Cardiac muscle cell (in vitro differentiated cells and primary cell): ENCODE results near the gene MAP1B. TPM values are rescaled to one million over a fixed set of nuclear protein-coding genes. Genes with fewer than 3 reads are reported as not detected.

ENCODE experiments used
- DNase-seq, 2 donors: peaks; one replicate each; pipeline versions ENCODE4 v3.0.0 to v3.0.0-alpha.2; 2010 to 2017; ENCODE audit warnings: low read depth in 1 of 2, low spot score in 1 of 2
- H3K27ac ChIP-seq: fragments of 200-600 bp; sonication (generic); 2 replicates; pipeline ENCODE4 v1.5.1; 2016
- H3K27me3 ChIP-seq: fragments of 200-600 bp; sonication (generic); 2 replicates; pipeline ENCODE4 v1.6.0; 2016; ENCODE audit warnings: control low read depth
- H3K36me3 ChIP-seq: fragments of 200-600 bp; sonication (generic); 2 replicates; pipeline ENCODE4 v1.5.1; 2016; ENCODE audit warnings: control low read depth
- H3K4me1 ChIP-seq: fragments of 200-600 bp; sonication (generic); 2 replicates; pipeline ENCODE4 v1.8.1; 2017; ENCODE audit warnings: low read depth, mild to moderate bottlenecking, mixed run types
- H3K4me3 ChIP-seq: fragments of 200-600 bp; sonication (generic); 2 replicates; pipeline ENCODE4 v1.5.1; 2016; ENCODE audit warnings: mild to moderate bottlenecking
- H3K9me3 ChIP-seq: fragments of 200-600 bp; sonication (generic); 2 replicates; pipeline ENCODE4 v1.5.1; 2017; ENCODE audit warnings: low read depth, mild to moderate bottlenecking, control low read depth
- polyA plus RNA-seq: library from polyadenylated mRNA; unstranded; fragments of >200 nt; fragmentation: Nextera tagmentation; extraction: Ambion mirVana; gene quantifications from 2 replicates; pipeline ENCODE4 v1.2.1, GENCODE V29; 2016
- total RNA-seq: library from RNA; depleted of rRNA; stranded (reverse); fragments of >200 nt; gene quantifications from 2 replicates; pipeline ENCODE4 v1.2.3, GENCODE V29; 2016
- TF ChIP-seq, protein P1 (sequence below): IDR thresholded peaks from 2 replicates; pipeline ENCODE4 v1.5.1; 2012; ENCODE audit warnings: low read depth, mild to moderate bottlenecking, low read length

The MAP1B gene
- total and polyA plus RNA-seq, 2 experiments from 2014 or later = 119 to 142 TPM

DNA sequence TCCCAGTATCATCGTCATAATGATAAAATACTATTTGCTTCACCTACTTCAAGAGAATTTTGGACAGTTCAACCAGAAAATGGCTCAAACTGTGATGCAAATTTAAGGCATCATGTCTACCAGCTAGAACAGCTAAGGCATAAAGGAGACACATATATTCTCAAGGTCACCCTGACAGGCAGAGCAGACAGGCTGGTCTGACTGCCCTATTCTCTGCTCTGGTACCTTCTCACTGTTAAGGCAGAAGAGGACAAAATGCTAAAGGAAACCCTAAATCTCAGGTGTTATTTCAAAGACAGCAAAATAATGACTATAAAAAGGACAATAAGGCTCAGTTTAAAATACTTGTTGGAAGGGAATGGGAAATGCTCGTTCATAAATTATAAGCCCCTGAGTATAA lies 125.6 kb downstream of the MAP1B start:
- DNase-seq = no peak
- no peak overlapping the region for H3K4me3 ChIP-seq
- H3K4me1 ChIP-seq = peaks cover 20% of the 10 kb centered on the region
- peaks cover 4% of the 10 kb centered on the region for H3K36me3 ChIP-seq
- TF ChIP-seq, protein P1, sequence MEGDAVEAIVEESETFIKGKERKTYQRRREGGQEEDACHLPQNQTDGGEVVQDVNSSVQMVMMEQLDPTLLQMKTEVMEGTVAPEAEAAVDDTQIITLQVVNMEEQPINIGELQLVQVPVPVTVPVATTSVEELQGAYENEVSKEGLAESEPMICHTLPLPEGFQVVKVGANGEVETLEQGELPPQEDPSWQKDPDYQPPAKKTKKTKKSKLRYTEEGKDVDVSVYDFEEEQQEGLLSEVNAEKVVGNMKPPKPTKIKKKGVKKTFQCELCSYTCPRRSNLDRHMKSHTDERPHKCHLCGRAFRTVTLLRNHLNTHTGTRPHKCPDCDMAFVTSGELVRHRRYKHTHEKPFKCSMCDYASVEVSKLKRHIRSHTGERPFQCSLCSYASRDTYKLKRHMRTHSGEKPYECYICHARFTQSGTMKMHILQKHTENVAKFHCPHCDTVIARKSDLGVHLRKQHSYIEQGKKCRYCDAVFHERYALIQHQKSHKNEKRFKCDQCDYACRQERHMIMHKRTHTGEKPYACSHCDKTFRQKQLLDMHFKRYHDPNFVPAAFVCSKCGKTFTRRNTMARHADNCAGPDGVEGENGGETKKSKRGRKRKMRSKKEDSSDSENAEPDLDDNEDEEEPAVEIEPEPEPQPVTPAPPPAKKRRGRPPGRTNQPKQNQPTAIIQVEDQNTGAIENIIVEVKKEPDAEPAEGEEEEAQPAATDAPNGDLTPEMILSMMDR = no peak
- no peaks in the 10 kb centered on the region for H3K9me3 ChIP-seq
- H3K27ac ChIP-seq = no peak overlapping the region
- H3K27me3 ChIP-seq = no peaks in the 10 kb centered on the region

DNA sequence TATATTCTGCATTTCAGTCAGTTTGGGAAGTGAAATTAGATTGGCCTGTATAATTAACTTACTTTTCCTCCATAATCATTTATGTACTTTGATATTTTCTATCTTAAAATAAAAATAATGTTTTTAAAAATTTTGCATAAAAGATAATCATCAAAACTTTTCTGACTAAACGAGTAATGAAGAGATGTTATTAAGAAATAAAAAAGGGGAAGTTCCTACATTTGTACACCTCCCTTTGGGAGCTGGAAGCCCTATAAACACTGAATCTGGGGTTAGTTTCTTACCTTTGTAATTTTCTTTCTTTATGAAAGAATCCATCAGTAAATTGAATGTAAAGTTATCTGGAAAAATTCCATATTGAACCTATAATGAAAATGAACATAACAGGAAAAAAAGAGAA lies 126.6 kb downstream of the MAP1B start:
- Histone ChIP-seq H3K36me3 (peaks cover 4% of the 10 kb centered on the region), H3K4me1 (peaks cover 10% of the 10 kb centered on the region), H3K27me3 (no peaks in the 10 kb centered on the region), H3K27ac (no peak overlapping the region), H3K4me3 (no peak overlapping the region), H3K9me3 (no peaks in the 10 kb centered on the region)
- no peak for DNase-seq
- TF ChIP-seq, protein P1 = no peak

DNA sequence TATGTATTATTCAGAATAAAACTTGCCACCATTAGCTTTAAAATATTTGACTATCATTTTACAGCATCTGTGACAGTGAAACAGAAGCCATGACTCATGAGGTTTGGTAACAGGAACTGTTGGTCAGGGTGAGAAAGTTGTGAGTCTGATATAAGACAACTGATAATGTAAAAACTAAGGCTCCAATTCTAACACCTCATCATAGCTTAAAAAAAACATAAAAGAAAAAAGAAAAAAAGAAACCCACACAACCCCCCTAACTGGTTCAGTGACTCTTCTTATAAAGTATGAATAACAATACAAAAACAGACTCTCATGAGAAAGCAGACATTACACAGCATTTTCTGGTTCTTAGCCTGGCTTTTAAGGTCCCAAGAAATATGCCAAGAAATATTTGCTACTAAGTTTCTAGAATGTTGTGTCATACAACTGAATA lies 127.0 kb downstream of the MAP1B start:
- TF ChIP-seq, protein P1 = no peak
- peak in 1 of 2 donors; percentile 62 for DNase-seq
- no peak overlapping the region for H3K27ac ChIP-seq

DNA sequence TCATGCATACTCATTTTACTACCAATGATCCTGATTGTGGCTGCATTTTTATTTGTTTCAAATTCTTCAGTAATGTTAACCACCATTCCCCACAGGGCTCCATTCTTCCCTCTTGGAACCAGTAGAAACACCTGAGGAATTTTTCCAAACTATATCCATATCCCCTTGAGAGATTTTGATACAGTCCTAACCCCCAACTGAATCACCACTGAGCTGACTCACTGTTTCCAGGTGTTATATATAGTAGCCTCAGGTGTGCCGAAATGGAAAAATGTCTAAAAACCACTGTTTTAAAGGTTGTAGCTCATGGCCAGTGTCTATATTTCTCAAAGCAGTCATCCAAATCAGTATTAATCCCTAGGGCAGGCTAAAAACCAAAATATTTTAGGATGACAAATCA lies 127.6 kb downstream of the MAP1B start:
- no peak overlapping the region for H3K4me3 ChIP-seq
- TF ChIP-seq, protein P1 = no peak
- no peaks in the 10 kb centered on the region for H3K27me3 ChIP-seq
- H3K4me1 ChIP-seq = peaks cover 3% of the 10 kb centered on the region
- DNase-seq = no peak
- H3K36me3 ChIP-seq = peaks cover 4% of the 10 kb centered on the region
- no peaks in the 10 kb centered on the region for H3K9me3 ChIP-seq
- no peak overlapping the region for H3K27ac ChIP-seq

More for the DNA sequence above, 127.0 kb downstream of the MAP1B start:
- H3K9me3 ChIP-seq = no peaks in the 10 kb centered on the region
- H3K4me3 ChIP-seq = no peak overlapping the region
- H3K27me3 ChIP-seq = no peaks in the 10 kb centered on the region
- H3K4me1 ChIP-seq = peaks cover 5% of the 10 kb centered on the region
- H3K36me3 ChIP-seq = peaks cover 4% of the 10 kb centered on the region

DNA sequence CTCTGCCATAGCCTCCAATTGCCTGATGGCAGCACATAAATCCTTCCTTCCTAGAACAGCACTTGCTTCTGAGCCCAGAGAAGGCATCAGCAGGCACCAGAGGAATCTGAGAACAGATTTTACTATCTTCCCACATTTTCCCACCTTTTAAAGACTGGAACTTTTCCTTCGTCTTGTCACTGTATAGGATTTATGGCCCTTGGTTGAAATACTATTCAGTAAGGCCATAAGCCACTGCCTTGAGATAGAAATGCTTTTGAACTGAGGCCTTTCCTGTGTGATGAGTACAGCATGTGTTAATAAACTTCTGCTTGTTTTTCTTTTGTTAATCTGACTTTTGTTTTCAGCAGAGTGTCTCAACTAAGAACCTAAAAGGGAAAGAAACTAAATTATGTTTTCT lies 128.4 kb downstream of the MAP1B start:
- no peaks in the 10 kb centered on the region for H3K9me3 ChIP-seq
- H3K4me3 ChIP-seq = no peak overlapping the region
- H3K36me3 ChIP-seq = peaks cover 4% of the 10 kb centered on the region
- no peak overlapping the region for H3K27ac ChIP-seq
- TF ChIP-seq, protein P1 = no peak
- peaks cover 3% of the 10 kb centered on the region for H3K4me1 ChIP-seq
- DNase-seq = no peak
- H3K27me3 ChIP-seq = no peaks in the 10 kb centered on the region

DNA sequence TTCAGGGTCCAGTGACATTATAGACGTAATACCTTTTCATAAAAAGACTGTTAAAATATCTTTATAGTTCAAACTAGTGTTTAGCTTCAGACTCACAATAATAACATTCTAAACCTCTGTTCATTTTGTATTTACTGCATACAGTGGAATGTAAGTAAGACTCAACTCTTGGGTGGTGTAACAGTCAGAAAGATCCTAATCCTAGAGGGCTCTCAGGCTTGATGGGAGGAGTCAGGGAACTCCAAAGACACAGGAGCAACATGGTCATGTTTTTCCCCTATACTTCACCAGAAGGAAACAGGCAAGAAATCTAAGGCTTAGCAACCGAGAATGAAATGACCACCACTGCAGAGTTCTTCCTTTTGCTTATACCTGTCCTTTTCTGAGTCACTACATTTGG lies 130.1 kb downstream of the MAP1B start:
- Histone ChIP-seq H3K27ac (no peak overlapping the region), H3K4me1 (peaks cover 3% of the 10 kb centered on the region), H3K4me3 (no peak overlapping the region), H3K9me3 (no peaks in the 10 kb centered on the region), H3K27me3 (no peaks in the 10 kb centered on the region), H3K36me3 (peaks cover 4% of the 10 kb centered on the region)
- no peak for DNase-seq
- TF ChIP-seq, protein P1 = no peak
